ENCODE data around the gene RAG1. TPM values are rescaled to one million over a fixed set of nuclear protein-coding genes. Genes with fewer than 3 reads are reported as not detected.

RAG1 gene
- total RNA-seq, 2 donors from 2014 or later = 0.28 to 0.54 TPM

DNA sequence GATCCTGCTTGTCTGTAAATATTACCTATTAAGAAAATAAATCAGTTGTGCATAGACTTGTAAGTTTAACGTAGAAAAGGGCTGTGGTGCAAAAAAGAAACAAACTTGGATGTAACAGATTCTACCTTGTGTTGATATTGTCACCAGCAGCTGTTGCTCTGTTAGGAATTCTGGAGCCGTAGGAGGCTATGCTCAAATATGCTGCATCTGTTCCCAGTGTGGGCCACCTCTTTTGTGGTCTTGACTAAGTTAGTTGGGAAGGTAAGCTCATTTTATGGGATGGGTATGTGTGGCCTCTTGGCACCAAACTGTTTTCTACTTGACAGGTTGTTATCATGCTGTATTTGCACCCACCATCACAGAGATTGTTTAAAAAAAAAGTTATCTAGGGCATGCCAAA, 59.7 kb downstream of the RAG1 start:
- no peak overlapping the region for H3K4me3 ChIP-seq
- H3K27ac ChIP-seq = no peak overlapping the region
- H3K4me1 ChIP-seq (ENCODE audit: control insufficient read depth in 1 of 2, low read depth in 2 of 2) = no peaks in the 10 kb centered on the region
- no peaks in the 10 kb centered on the region for H3K36me3 ChIP-seq
- DNase-seq (ENCODE audit: low spot score) (no peak), ATAC-seq (ENCODE audit: insufficient number of reproducible peaks, low FRiP score, low read depth) (no peak)
- TF ChIP-seq, protein P1, sequence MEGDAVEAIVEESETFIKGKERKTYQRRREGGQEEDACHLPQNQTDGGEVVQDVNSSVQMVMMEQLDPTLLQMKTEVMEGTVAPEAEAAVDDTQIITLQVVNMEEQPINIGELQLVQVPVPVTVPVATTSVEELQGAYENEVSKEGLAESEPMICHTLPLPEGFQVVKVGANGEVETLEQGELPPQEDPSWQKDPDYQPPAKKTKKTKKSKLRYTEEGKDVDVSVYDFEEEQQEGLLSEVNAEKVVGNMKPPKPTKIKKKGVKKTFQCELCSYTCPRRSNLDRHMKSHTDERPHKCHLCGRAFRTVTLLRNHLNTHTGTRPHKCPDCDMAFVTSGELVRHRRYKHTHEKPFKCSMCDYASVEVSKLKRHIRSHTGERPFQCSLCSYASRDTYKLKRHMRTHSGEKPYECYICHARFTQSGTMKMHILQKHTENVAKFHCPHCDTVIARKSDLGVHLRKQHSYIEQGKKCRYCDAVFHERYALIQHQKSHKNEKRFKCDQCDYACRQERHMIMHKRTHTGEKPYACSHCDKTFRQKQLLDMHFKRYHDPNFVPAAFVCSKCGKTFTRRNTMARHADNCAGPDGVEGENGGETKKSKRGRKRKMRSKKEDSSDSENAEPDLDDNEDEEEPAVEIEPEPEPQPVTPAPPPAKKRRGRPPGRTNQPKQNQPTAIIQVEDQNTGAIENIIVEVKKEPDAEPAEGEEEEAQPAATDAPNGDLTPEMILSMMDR (IDR thresholded peaks at IDR 0.05) = no peak
- no peaks in the 10 kb centered on the region for H3K9me3 ChIP-seq
- no peaks in the 10 kb centered on the region for H3K27me3 ChIP-seq (replicated peaks; ENCODE audit: insufficient read depth)

DNA sequence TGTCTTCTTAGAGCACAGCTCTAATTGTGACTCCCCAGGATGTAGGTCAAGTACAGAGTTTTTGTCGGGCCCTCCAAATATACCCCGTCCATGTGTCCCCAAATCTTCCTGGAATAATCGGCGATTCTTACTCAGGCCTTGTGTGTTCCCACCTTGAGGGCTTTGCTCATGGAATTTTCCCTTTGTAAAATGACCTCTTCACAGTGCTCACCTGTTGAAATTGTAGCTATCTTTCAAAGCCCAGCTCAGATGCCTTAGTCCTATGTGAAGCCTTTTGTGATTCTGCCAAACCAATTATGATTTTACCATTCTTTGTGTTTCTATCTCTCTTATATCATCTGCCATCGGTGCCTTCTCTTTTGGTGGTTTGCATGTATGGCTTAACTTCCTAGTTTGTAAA, 60.3 kb downstream of the RAG1 start:
- H3K27ac ChIP-seq = no peak overlapping the region
- H3K4me1 ChIP-seq (ENCODE audit: control insufficient read depth in 1 of 2, low read depth in 2 of 2) = no peaks in the 10 kb centered on the region
- H3K36me3 ChIP-seq = no peaks in the 10 kb centered on the region
- DNase-seq (ENCODE audit: low spot score) = no peak
- H3K27me3 ChIP-seq (replicated peaks; ENCODE audit: insufficient read depth) = no peaks in the 10 kb centered on the region
- H3K4me3 ChIP-seq = no peak overlapping the region
- TF ChIP-seq, protein P1 (IDR thresholded peaks at IDR 0.05) = no peak
- ATAC-seq (ENCODE audit: insufficient number of reproducible peaks, low FRiP score, low read depth) = no peak
- H3K9me3 ChIP-seq = no peaks in the 10 kb centered on the region

DNA sequence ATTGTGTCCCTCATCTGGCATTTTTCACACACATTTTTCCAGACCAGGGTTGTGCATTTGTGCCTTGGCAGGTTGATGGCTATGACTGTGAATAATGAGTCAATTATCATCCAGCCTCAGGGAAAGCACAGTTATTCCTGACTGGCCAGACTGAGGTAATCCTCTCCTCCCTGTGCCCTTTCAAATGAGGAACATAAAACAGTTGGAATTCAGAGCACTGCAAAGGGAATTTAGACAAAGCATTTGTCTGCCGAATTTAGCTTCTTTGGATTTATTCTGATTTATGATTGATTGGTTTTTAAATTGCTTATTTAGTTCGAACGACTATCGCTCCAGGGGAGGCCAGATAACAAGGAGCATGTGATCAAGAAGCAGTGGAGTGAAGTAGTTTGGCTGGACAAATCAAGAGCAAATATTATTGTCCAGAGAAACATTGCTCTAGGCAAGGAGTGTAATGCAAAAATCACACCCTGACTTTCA, 61.0 kb downstream of the RAG1 start:
- H3K4me1 ChIP-seq (ENCODE audit: control insufficient read depth in 1 of 2, low read depth in 2 of 2) = no peaks in the 10 kb centered on the region

More for the DNA sequence above, 61.0 kb downstream of the RAG1 start:
- no peak overlapping the region for H3K27ac ChIP-seq
- no peaks in the 10 kb centered on the region for H3K36me3 ChIP-seq
- DNase-seq (ENCODE audit: low spot score) = no peak
- H3K9me3 ChIP-seq = no peaks in the 10 kb centered on the region
- no peak for ATAC-seq (ENCODE audit: insufficient number of reproducible peaks, low FRiP score, low read depth)
- no peaks in the 10 kb centered on the region for H3K27me3 ChIP-seq (replicated peaks; ENCODE audit: insufficient read depth)
- H3K4me3 ChIP-seq = no peak overlapping the region
- TF ChIP-seq, protein P1 (IDR thresholded peaks at IDR 0.05) = no peak

Other genes starting within 250 kb of the RAG1 start
- 10 to 100 TPM; 18.0 to 18.3 TPM for gene TRAF6, start 57.7 kb upstream of the RAG1 start, total RNA-seq
- 10 to 100 TPM; 18.3 to 41.0 TPM for gene IFTAP, start 26.5 kb downstream of the RAG1 start, total RNA-seq
- not detected for gene RAG2, start 30.2 kb downstream of the RAG1 start, total RNA-seq

All from thoracic aorta (tissue), 2 donors.